Frontal cortex (tissue), 4 donors: ENCODE results near the gene SDK2. TPM values are rescaled to one million over a fixed set of nuclear protein-coding genes. Genes with fewer than 3 reads are reported as not detected.
A peak's percentile ranks its signal among the peaks of the same experiment; 100 is the strongest.

Source experiments
- DNase-seq, 2 donors: peaks; one replicate each; pipeline ENCODE4 v3.0.0; 2012; ENCODE audit warnings: low spot score in 2 of 2
- FAIRE-seq: peaks from 2 replicates; lab custom pipeline; 2012; peaks lifted over from hg19 to GRCh38; lab: Jason Lieb, UNC
- total RNA-seq: library from RNA; depleted of rRNA; stranded (reverse); fragments of >200 nt; gene quantifications from one replicate; pipeline ENCODE4 v1.2.3, GENCODE V29; 2014
- donor health status: control.
- donor health status: control.
- donor health status: control.

SDK2 gene
- total RNA-seq, 1 donor from 2014 or later: 6.9 TPM

- no peak for DNase-seq
- no peak for FAIRE-seq
Observed at GRCh38 chr17:73616120-73616872, 27.9 kb downstream of the SDK2 start.

GRCh38 chr17:73614256-73614655, 30.0 kb downstream of the SDK2 start:
- FAIRE-seq: no peak
- no peak for DNase-seq

GRCh38 chr17:73613271-73614233, 30.7 kb downstream of the SDK2 start:
- FAIRE-seq (no peak), DNase-seq (no peak)

GRCh38 chr17:73612031-73612472, 32.2 kb downstream of the SDK2 start:
- FAIRE-seq: no peak
- no peak for DNase-seq

- FAIRE-seq (no peak), DNase-seq (no peak)
Observed at GRCh38 chr17:73611630-73612029, 32.6 kb downstream of the SDK2 start.

GRCh38 chr17:73610331-73610911, 33.8 kb downstream of the SDK2 start:
- DNase-seq: no peak
- FAIRE-seq: no peak

GRCh38 chr17:73609758-73610157, 34.5 kb downstream of the SDK2 start:
- DNase-seq: no peak
- FAIRE-seq: no peak

- DNase-seq (no peak), FAIRE-seq (no peak)
Observed at GRCh38 chr17:73609060-73609459, 35.2 kb downstream of the SDK2 start.

- no peak for DNase-seq
- no peak for FAIRE-seq
Observed at GRCh38 chr17:73605444-73605843, 38.8 kb downstream of the SDK2 start.

GRCh38 chr17:73604476-73604875, 39.8 kb downstream of the SDK2 start:
- DNase-seq (no peak), FAIRE-seq (no peak)

GRCh38 chr17:73603971-73604370, 40.3 kb downstream of the SDK2 start:
- FAIRE-seq: no peak
- DNase-seq: no peak

GRCh38 chr17:73600103-73600871, 44.0 kb downstream of the SDK2 start:
- FAIRE-seq: no peak
- no peak for DNase-seq

- no peak for DNase-seq
- no peak for FAIRE-seq
Observed at GRCh38 chr17:73599599-73599998, 44.6 kb downstream of the SDK2 start.

GRCh38 chr17:73598212-73598611, 46.0 kb downstream of the SDK2 start:
- FAIRE-seq (no peak), DNase-seq (no peak)

- no peak for FAIRE-seq
- DNase-seq: no peak
Observed at GRCh38 chr17:73595931-73596330, 48.3 kb downstream of the SDK2 start.

- DNase-seq (peak; percentile 41 to 67), FAIRE-seq (no peak)
Observed at GRCh38 chr17:73595479-73595878, 48.8 kb downstream of the SDK2 start.

GRCh38 chr17:73595068-73595467, 49.2 kb downstream of the SDK2 start:
- FAIRE-seq (no peak), DNase-seq (no peak)

GRCh38 chr17:73594598-73594997, 49.6 kb downstream of the SDK2 start:
- DNase-seq (no peak), FAIRE-seq (no peak)

- DNase-seq: no peak
- FAIRE-seq: no peak
Observed at GRCh38 chr17:73594025-73594424, 50.2 kb downstream of the SDK2 start.
